ENCODE measurements around the gene S100A5. TPM values are rescaled to one million over a fixed set of nuclear protein-coding genes. Genes with fewer than 3 reads are reported as not detected.

Gene S100A5
- total and polyA plus RNA-seq, 9 of the 15 experiments (the other 6 are each of a cell fraction or from before 2014, with no cell fraction given): 0.56 to 1.4 (median 0.64) TPM; not detected in 5

GRCh38 chr1:153566414-153567371, 26.0 kb upstream of the S100A5 start (continued):
- no peak for TF ChIP-seq ZBTB40 (IDR thresholded peaks at IDR 0.05)
- no peak for TF ChIP-seq ZBTB40 (CRISPR knock-in tag; IDR thresholded peaks at IDR 0.05)
- TF ChIP-seq PRDM10 (IDR thresholded peaks at IDR 0.05; ENCODE audit: partially characterized antibody): no peak
- TF ChIP-seq CBFA2T2 (conservative IDR thresholded peaks at IDR 0.05): peak; percentile 75
- peak; percentile 95 for TF ChIP-seq LEF1 (IDR thresholded peaks at IDR 0.05)
- no peak for TF ChIP-seq ARID2 (IDR thresholded peaks at IDR 0.05)
- no peak for TF ChIP-seq RHOXF2B (CRISPR knock-in tag; conservative IDR thresholded peaks at IDR 0.05)
- TF ChIP-seq MAFG (tag; conservative IDR thresholded peaks at IDR 0.05): peak; percentile 73
- no peak for TF ChIP-seq FOXJ2 (tag; IDR thresholded peaks at IDR 0.05)
- no peak for TF ChIP-seq HBP1 (CRISPR knock-in tag; IDR thresholded peaks at IDR 0.05)
- TF ChIP-seq IRF1 (CRISPR knock-in tag; IDR thresholded peaks at IDR 0.05; ENCODE audit: borderline replicate concordance): no peak
- TF ChIP-seq U2AF2 (optimal IDR thresholded peaks at IDR 0.05; ENCODE audit: low read depth, low read length): no peak

Data from K562 (cell line).